ENCODE measurements around the gene MIP.
"Not testable (repeated sequence)": the region's sequence is repeated elsewhere in the genome, so short reads cannot be mapped to it uniquely, and the experiment has no call there.

DNA sequence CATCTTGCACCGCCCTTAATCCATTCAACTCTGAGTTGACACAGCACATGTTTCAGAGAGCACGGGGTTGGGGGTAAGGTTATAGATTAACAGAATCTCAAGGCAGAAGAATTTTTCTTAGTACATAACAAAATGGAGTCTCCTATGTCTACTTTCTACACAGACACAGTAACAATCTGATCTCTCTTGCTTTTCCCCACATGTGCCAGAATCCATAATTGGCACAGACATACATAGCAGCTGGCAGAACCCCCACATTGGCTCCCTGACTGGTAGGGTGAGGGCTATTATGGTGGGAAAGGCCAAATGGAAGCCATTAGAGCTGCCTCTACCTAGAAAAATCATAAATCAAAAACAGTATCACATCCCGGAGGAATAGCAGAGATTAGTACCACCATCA, 53.3 kb downstream of the MIP start:
- TF ChIP-seq, protein P1, sequence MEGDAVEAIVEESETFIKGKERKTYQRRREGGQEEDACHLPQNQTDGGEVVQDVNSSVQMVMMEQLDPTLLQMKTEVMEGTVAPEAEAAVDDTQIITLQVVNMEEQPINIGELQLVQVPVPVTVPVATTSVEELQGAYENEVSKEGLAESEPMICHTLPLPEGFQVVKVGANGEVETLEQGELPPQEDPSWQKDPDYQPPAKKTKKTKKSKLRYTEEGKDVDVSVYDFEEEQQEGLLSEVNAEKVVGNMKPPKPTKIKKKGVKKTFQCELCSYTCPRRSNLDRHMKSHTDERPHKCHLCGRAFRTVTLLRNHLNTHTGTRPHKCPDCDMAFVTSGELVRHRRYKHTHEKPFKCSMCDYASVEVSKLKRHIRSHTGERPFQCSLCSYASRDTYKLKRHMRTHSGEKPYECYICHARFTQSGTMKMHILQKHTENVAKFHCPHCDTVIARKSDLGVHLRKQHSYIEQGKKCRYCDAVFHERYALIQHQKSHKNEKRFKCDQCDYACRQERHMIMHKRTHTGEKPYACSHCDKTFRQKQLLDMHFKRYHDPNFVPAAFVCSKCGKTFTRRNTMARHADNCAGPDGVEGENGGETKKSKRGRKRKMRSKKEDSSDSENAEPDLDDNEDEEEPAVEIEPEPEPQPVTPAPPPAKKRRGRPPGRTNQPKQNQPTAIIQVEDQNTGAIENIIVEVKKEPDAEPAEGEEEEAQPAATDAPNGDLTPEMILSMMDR (IDR thresholded peaks at IDR 0.05) = not testable (repeated sequence)
- not testable (repeated sequence) for TF ChIP-seq POLR2A (IDR thresholded peaks at IDR 0.05)

All from vagina (tissue), 2 donors.